AG10803 (cell line): ENCODE data around the gene MCOLN1.

Experiments used
- DNase-seq: peaks from one replicate; pipeline ENCODE4 v3.0.0; 2010; ENCODE audit warnings: low read depth
- H3K4me3 ChIP-seq: 2 replicates; pipeline ENCODE4 v1.5.1; 2011; ENCODE audit warnings: mild to moderate bottlenecking, low read length, control low read depth
- CTCF ChIP-seq: conservative IDR thresholded peaks from 2 replicates; pipeline ENCODE4 v1.5.1; 2011; ENCODE audit warnings: mild to moderate bottlenecking, low read length, control low read depth, inconsistent platforms

MCOLN1 gene

GRCh38 chr19:7544626-7545025 lies 22.2 kb downstream of the MCOLN1 start:
- no peak overlapping the region for H3K4me3 ChIP-seq
- DNase-seq: no peak
- TF ChIP-seq CTCF: no peak

- H3K4me3 ChIP-seq: no peak overlapping the region
- no peak for DNase-seq
Measured at GRCh38 chr19:7545300-7545699, 22.9 kb downstream of the MCOLN1 start.

GRCh38 chr19:7545904-7546303 lies 23.5 kb downstream of the MCOLN1 start:
- no peak for DNase-seq
- TF ChIP-seq CTCF: no peak
- no peak overlapping the region for H3K4me3 ChIP-seq

More at GRCh38 chr19:7545300-7545699, 22.9 kb downstream of the MCOLN1 start:
- TF ChIP-seq CTCF: no peak

- no peak for TF ChIP-seq CTCF
- no peak overlapping the region for H3K4me3 ChIP-seq
- DNase-seq: no peak
Measured at GRCh38 chr19:7547159-7547558, 24.7 kb downstream of the MCOLN1 start.

- H3K4me3 ChIP-seq: no peak overlapping the region
- TF ChIP-seq CTCF: no peak
- DNase-seq: no peak
Measured at GRCh38 chr19:7549429-7550148, 27.2 kb downstream of the MCOLN1 start.

- TF ChIP-seq CTCF: no peak
Measured at GRCh38 chr19:7550169-7550770, 27.8 kb downstream of the MCOLN1 start.

GRCh38 chr19:7550987-7551761 lies 28.8 kb downstream of the MCOLN1 start:
- no peak for DNase-seq
- no peak overlapping the region for H3K4me3 ChIP-seq

More at GRCh38 chr19:7550169-7550770, 27.8 kb downstream of the MCOLN1 start:
- no peak overlapping the region for H3K4me3 ChIP-seq
- no peak for DNase-seq

More at GRCh38 chr19:7550987-7551761, 28.8 kb downstream of the MCOLN1 start:
- no peak for TF ChIP-seq CTCF
